Epidermal melanocyte (primary cell): ENCODE measurements around the gene OR10H5.
"Not testable (repeated sequence)": the region's sequence is repeated elsewhere in the genome, so short reads cannot be mapped to it uniquely, and the experiment has no call there.

ENCODE experiments used
- DNase-seq: peaks from one replicate; pipeline ENCODE4 v3.0.0; 2011; ENCODE audit warnings: low spot score; ENCODE audit not compliant: insufficient read length

OR10H5 gene

DNA sequence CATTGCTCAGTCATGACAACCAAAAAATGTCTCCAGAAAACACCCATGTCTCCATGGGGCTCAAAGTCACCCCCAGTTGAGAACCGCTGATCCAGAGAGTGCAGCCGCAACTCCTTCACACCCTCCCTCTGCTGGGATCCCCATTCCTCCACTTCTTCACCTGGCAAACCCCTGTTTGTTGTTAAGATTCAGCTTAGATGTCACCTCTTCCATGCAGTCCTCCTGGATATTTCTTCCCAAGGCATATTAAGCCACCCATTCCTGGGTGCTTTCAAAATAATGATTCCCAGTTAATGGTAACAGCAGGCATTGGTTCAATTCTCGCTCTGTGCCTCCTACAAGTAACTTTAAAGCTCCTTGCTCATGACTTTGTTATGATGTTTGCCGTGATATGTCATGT lies 24.0 kb downstream of the OR10H5 start:
- DNase-seq, result no peak

DNA sequence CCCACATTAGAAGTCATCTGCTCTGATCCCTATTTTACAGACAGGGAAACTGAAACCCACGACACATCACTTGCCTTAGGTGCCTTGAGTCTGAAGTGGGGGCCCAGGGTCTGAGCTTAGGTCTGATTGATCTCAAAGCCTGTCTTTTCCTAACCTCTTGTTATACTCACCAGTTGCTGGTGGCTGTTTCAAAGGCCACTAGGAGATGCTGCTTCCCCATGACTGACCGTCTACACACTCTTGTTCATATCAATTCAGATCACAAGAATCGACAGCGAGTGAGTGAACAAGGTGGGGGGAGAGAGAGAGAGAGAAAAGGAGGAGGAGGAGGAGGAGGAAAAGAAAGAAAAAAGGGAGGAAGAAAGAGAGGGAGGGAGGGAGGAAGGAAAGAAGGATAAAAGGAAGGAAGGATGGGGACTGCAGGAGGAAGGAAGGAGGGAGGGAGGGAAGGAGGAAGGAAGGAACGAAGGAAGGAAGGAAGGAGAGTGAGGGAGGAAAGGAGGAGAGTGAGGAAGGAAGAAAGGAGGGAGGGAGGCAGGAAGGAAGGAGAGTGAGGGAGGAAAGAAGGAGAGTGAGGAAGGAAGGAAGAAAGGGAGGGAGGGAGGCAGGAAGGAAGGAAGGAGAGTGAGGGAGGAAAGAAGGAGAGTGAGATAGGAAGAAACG lies 24.7 kb downstream of the OR10H5 start:
- DNase-seq, result no peak

DNA sequence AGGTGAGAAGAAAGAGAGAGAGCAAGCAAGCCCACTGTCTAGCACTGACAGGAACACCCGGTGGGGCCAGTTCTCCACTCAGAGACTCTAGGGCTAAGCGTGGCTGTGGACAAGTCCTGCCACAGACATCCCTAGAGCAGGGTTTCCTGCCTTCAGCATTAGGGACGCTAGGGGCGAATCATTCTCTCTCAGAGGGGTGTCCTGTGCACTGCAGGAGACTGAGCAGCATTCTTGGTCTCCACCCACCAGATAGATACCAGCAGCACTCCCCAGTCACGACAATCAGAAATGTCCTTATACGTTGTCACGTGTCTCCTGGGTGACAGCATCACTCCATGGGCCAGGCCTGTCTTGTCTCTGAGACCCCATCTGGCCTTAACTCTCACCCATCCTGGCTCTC lies 26.5 kb downstream of the OR10H5 start:
- no peak for DNase-seq

DNA sequence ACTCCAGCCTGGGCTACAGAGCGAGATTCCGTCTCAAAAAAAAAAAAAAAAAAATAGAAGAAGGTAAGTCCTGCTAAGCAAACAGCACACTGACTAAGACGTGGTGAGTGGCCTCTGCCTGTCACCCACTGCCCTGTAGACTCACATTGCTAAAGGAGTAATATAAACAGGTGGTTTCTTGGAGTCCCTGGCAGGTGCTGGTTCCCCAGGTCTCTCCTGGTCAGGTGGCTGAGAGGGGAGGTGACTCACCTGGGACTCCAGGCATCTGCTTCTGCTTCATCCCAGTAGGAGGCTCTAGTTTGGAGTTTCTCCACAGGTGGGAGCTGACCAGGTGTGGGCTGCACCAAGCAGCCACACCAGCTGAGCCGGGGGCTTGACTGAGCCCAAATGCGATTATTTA lies 27.8 kb downstream of the OR10H5 start, which contains the start of gene OR10H1:
TSS of gene OR10H1 (minus strand) at position 359 of the 400 bp plus-strand sequence. CDS start 7,627 bp downstream, outside the sequence.
- no peak for DNase-seq

DNA sequence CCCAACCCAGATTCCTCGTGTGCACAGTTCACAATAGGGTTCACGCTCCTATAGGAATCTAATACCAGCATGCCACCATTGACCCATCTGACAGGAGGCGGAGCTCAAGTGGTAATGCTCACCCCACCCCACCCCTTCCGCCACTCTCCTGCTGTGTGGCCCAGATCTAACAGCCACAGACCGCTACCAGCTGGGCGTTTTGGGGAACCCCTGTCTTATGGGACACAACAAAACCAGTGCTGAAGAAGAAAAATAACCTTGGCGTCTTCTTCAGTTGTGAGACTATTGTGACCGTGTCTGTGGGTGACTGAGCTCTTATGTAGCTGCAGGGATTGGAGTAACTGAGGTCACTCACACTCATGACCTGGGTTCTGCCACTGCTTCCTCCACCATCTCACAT lies 33.2 kb downstream of the OR10H5 start:
- DNase-seq, result no peak

GRCh38 chr19:15825753-15826152 lies 38.3 kb downstream of the OR10H5 start:
- no peak for DNase-seq

DNA sequence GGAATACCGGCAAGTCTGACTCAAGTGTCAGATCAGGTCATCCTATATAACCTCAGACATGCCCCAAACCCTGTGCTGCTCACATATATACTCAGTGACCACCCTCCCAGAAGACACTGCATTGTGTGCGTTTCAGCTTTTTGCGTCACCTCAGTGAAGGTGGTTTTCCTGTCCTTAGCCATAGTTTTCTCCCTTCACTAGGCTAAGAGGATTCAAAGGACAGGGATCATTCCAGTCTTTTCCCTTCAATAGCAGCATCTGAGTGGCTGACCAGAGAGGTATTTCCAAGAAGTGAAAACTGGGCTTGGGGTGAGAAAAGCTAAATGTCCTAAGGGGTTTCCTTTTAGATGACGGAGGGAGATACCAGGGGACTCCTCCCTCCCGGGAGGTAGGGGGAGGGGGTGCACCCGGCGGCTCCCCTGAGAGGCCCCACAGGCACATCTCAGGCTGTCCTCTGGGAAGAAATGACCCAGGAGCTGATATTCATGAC lies 40.7 kb downstream of the OR10H5 start:
- no peak for DNase-seq

- DNase-seq, result not testable (repeated sequence)
These were observed 41.3 kb downstream of the OR10H5 start for GRCh38 chr19:15828611-15829305.

GRCh38 chr19:15829306-15829698 lies 41.8 kb downstream of the OR10H5 start:
- DNase-seq, result no peak

GRCh38 chr19:15829786-15830185 lies 42.3 kb downstream of the OR10H5 start:
- no peak for DNase-seq

DNA sequence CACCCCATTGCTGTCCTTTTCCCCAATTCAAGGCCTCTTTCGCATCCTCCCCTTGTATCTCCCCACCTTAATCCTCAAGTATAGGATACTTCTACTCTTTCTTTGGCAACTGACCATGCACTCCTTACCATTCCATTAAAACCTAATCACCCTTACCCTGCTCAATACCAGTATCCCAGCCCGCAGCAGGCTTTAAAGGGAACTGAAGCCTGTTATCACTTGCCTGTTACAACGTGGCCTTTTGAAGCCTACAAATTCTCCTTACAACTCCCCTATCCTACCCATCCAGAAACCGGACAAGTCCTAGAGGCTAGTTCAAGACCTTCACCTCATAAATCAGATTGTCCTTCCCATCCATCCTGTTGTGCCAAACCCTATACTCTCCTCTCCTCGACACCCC lies 44.2 kb downstream of the OR10H5 start:
- no peak for DNase-seq

GRCh38 chr19:15834232-15834631 lies 46.8 kb downstream of the OR10H5 start:
- not testable (repeated sequence) for DNase-seq

GRCh38 chr19:15835565-15836329 lies 48.3 kb downstream of the OR10H5 start:
- not testable (repeated sequence) for DNase-seq

DNA sequence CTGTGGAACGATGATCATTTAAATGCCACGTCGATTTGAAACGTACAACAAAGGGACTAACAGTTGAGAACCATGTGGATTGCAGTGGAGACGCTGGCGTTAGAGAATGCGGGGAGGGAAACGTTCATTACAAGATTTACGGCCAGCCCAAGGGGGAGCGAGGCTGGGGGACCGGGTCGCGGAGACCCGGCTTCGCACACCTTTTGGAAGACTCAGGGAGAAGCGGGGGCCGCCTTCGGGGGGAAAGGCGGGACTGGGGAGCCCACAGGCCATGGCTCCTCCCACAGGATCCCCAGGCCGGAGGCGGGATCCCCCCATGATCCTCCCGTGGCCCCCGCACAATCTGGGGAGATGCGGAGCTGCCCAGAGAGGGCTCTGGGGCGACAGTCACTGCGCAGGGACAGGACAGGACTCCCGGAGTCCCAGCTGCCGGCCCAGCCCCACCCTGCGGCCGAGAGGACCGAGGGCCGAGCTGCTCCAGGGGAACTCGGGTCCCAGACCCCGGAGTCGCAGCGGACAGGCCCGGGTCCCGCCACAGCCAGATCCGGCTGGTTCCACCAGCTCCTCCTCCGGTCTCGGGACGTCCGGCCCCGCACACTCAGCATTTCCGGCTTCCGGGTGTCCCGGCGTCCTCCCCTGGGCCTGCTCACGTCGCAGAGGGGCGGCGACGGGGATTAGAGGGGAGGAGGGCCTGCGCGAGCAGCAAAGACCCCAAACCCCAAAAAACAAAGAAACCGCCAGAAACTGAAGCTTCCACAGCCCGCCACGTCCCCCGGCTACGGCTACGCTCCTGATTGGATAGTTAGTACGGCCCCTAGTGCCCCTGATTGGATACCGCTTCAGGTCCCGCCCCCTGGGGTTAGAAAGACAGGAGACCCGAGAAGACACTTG lies 49.1 kb downstream of the OR10H5 start:
- peak; percentile 89 for DNase-seq

- DNase-seq, result no peak
These were observed 49.8 kb downstream of the OR10H5 start for GRCh38 chr19:15837221-15837731.

DNA sequence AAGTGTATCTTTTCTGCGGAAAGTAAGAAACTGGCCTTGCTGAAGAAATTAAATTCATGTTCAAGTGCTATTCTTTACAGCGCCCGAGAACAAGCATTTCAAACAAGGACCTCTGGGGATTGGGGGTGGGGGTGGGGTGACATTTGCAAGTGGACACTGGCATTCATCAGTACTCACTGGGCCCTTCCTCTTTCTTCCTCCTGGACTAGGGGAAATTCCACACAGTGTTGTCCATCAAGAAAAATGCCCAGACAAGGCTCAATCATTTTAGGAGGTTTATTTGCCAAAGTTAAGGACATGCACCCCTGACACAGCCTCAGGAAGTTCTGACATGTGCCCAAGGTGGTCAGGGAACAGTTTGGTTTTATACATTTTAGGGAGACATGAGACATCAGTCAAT lies 50.9 kb downstream of the OR10H5 start:
- no peak for DNase-seq

DNA sequence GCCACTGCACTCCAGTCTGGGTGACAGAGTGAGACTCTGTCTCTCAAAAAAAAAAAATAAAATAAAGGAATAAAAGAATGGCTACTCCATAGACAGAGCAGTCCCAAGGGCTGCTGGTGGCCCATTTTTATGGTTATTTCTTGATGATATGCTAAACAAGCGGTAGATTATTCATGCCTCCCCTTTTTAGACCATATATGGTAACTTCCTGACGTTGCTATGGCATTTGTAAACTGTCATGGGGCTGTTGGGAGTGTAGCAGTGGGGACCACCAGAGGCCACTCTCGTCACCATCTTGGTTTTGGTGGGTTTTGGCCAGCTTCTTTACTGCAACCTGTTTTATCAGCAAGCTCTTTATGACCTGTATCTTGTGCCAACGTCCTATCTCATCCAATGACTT lies 52.4 kb downstream of the OR10H5 start:
- not testable (repeated sequence) for DNase-seq

GRCh38 chr19:15840833-15841232 lies 53.4 kb downstream of the OR10H5 start:
- no peak for DNase-seq

- DNase-seq, result no peak
These were observed 54.6 kb downstream of the OR10H5 start for GRCh38 chr19:15841875-15842569.

- no peak for DNase-seq
These were observed 55.9 kb downstream of the OR10H5 start for GRCh38 chr19:15843203-15843893.
